Left hindlimb (tissue), 1 donor: ENCODE data around the gene KLK7.
"Not testable (repeated sequence)": the region's sequence is repeated elsewhere in the genome, so short reads cannot be mapped to it uniquely, and the experiment has no call there.

Experiments
- DNase-seq: peaks from one replicate; pipeline ENCODE4 v3.0.0-alpha.2; 2018

Gene KLK7

GRCh38 chr19:51010066-51010795 lies 26.5 kb upstream of the KLK7 start:
- no peak for DNase-seq

- no peak for DNase-seq
Observed at GRCh38 chr19:51009061-51009891, 25.6 kb upstream of the KLK7 start.

DNA sequence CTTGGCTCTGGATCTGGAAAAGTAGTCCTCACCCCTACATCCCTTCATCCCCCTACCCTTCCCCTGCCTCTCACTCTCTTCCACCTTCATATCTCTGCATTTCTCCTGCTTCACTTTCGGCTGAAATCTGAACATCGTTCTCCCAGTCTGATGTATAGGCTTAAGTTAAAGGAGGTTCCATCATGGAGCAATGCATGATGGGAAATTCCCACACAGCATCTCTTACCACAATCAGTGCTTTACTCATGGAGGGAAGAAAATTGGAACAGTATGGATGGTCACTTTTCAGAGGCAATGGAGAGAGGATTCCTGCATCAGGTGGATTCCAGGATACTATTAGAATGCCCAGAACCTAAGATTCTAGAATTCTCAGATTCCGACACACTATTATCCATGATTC lies 23.8 kb upstream of the KLK7 start:
- DNase-seq: no peak

GRCh38 chr19:51006406-51006805 lies 22.7 kb upstream of the KLK7 start:
- DNase-seq: no peak

GRCh38 chr19:51005248-51005647 lies 21.5 kb upstream of the KLK7 start:
- DNase-seq: no peak

DNA sequence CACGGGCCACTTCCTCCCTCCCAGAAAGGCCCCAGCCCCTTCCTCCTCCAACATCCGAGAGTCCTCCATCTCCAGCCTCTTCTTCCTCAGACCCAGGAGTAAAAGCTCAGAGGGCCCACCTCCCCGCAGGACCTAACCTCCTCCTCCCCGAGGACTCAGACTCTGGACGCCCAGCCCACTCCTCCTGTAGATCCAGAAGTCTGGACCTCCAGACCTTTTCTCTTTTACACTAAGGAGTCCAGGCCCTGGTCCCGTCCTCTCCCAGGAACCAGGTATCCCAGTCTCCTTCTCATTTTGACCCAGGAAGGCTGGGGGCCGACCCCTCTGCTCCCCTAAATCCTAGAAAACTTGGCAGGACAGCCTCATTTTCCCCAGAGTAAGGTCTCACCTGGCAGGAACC lies 19.6 kb upstream of the KLK7 start:
- no peak for DNase-seq

DNA sequence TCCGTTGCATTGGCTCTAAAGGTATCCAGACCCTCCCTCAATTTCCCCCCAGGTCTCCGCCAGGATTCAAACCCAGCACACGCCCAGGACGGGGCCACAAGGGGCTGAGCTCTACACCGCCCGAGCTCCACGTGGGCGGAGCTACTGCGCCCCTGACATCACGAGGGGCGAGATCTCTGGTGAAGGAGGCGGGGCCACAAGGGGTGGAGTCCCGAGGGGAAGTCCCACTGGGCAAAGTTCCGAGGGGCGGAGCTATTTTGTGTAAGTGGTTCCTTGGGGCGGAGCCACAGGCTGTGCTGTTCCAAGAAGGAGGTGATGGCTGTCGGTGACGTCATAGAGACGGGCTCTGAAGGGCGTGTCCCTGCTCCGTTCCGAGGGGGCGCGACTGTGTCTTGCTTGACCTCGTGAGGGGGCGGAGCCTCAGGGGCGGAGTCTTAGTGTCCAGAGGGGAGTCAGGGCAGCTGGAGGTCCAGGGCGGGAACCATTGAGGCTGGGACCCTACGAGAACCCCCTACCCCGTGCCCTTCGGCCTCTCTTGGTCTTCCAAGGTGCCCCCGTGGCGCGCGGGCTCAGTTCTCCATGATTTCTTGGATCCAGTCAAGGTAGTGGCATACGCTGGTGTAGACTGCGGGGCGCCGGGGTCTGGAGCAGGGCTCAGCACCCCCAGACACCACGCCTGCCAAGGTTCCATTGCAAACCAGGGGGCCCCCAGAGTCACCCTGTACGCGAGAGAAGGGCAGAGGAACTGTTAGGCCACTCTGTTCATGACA lies 19.0 kb upstream of the KLK7 start:
- no peak for DNase-seq

GRCh38 chr19:51002089-51002532 lies 18.4 kb upstream of the KLK7 start:
- no peak for DNase-seq

DNA sequence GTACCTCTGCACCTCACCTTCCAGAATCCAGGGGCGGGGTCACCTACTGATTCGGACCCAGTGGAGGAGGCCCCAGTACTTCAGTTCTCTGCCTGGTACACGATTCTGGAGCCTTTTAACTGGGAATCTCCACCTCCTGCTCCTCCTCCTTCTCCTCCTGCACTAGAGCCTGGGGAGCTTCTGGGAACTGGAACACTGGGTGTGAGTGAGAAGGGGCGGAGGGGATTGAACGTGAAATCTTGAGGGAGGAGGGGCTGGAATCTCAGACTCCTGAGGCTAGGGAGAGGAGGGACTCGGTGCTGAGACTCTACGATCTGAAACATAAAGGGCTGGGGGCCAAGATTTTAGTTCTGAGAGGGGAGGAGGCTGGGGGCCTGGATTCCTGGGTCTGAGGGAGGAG lies 17.8 kb upstream of the KLK7 start, which contains the start of gene KLK8:
Gene KLK8 (minus strand): TSS at position 90 of the 400 bp plus-strand sequence. CDS start 437 bp downstream, outside the sequence.
- no peak for DNase-seq

GRCh38 chr19:51000981-51001380 lies 17.3 kb upstream of the KLK7 start:
- no peak for DNase-seq

GRCh38 chr19:51000426-51000825 lies 16.7 kb upstream of the KLK7 start:
- DNase-seq: no peak

DNA sequence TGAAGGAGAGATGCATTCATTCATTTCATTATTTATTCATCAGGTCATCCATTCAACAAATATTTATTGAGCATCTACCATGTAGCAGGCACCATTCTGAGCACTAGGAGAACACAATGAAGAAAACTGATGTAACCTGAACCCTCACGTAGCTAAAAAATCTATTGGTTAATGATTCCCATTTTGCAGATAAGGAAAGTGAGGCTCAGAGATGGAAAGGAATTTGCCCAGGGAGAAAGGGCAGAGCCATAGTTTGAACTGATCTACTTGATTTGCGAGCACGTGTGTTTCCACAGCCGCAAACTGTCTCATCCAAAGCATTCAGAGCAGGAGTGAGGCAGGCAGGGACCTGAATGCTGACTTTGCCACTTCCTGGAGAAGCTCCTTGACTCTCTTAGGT lies 15.0 kb upstream of the KLK7 start:
- DNase-seq: no peak

- no peak for DNase-seq
Observed at GRCh38 chr19:50998061-50998460, 14.3 kb upstream of the KLK7 start.

DNA sequence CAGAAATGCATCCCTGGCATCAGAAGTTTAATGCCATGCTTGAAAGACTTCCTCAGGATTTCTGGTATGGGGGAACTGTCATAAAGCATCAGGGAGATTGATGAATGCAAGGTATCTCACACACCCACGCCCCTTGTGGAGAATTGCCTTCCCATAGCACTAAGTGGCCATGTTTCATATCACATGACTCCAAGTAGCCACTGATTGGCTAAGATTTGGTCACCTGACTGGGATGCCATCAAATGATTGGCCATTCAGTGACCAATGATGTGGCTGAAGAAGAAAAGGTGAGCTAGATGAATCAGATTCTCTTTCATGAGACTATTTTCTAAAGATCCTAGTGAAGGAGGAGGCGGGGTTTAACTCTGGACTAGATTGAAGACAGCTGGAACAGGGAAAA lies 10.4 kb upstream of the KLK7 start:
- DNase-seq: no peak

DNA sequence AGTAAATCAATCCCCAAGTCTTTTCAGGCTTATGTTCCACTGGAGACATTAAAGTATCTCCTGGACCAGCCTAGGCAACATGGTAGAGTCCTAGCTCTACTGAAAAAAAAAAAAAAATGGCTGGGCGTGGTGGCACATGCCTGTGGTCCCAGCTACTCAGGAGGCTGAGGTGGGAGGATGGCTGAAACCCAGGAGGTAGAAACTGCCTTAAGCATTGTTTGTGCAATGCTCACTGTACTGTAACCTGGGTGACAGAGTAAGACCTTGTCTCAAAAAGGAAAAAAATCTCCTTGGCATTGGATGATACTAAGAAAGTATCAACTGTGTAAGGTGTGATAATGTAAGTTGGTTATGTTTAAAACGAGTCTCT lies 8.9 kb upstream of the KLK7 start:
- DNase-seq: no peak

DNA sequence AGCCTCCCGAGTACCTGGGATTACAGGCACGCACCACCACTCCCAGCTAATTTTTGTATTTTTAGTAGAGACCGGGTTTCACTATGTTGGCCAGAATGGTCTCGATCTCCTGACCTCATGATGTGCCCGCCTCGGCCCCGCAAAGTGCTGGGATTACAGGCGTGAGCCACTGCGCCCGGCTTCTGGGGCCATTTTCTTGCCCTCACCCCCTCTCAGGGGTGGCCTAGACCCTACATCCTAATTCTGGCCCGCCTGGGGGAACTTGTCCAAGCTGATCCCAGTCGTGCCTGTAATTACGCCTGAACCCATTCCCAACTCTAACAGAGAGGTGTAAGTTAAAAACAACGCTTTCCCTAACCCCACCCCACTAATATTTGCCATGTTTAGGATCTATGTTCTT lies 699 bp upstream of the KLK7 start:
- not testable (repeated sequence) for DNase-seq

GRCh38 chr19:50982186-50982585 lies 1.5 kb downstream of the KLK7 start:
- DNase-seq: no peak

DNA sequence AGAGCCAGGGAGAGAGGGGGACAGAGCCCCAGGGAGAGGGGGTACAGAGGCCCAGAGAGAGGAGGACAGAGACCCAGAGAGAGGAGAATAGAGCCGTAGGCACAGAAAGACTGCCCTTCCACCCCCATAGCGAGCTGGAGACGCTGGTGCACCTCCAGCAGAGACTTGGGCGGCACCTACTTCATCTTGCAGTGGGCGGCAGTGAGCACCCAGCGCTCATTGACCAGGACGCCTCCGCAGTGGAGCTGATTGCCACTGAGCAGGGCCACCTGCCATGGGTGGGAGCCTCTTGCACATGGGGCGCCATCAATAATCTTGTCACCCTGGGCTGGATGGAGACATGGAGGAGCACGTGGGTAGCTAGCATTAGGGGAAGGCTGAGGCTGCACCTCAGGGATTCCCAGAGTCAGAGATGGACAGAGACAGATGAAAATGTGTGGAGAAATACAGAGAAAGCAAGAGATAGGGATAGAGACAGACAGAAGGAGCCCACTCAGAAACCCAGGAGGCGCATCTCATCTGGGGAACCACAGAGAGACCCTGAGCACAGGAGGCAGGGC lies 2.0 kb downstream of the KLK7 start:
- no peak for DNase-seq

DNA sequence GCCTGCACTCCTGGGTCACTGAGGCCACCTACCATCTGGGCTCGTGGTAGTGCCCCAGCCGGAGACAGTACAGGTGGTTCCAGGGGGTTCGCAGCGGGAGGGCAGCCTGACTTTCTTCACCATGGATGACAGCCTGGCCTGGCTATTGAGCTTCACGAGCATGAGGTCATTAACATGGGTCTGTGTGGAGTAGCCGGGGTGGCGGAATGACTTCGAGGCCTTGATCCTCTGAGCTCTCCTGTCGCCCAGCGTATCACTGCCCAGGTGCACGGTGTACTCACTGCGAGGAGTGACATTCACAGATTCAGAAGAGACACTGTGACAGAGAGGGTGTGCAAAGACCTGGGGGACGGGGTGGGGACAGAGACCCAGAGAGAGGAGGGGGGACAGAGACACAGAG lies 3.5 kb downstream of the KLK7 start:
- DNase-seq: no peak

DNA sequence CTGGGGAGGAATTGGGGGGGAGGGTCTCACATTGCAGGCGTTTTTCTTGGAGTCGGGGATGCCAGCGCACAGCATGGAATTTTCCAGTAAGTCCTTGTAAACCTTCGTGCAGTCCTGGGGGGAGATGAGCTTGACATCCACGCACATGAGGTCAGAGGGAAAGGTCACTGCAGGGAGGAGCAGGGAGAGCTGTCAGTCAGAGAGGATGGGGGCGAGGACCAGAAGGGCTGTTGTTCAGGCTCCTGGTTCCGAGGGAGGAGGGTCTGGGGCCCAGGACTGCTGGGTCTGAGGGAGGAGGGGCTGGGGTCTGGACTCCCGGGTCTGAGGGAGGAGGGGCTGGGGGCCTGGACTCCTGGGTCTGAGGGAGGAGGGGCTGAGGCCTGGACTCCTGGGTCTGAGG lies 4.0 kb downstream of the KLK7 start:
- DNase-seq: no peak

- no peak for DNase-seq
Observed at GRCh38 chr19:50978772-50979390, 4.8 kb downstream of the KLK7 start.

- DNase-seq: no peak
Observed at GRCh38 chr19:50977626-50978025, 6.1 kb downstream of the KLK7 start.

- DNase-seq: no peak
Observed at GRCh38 chr19:50975766-50976165, 8.0 kb downstream of the KLK7 start.
